Measurements from ENCODE around the gene ADARB2. TPM values are rescaled to one million over a fixed set of nuclear protein-coding genes. Genes with fewer than 3 reads are reported as not detected.

Gene ADARB2
- total RNA-seq, 2 donors from 2014 or later = 0.27 TPM; not detected in 1

- ATAC-seq (no peak), DNase-seq (no peak)
- intact Hi-C loops (cut with DNase I) = no loop called here
Observed at GRCh38 chr10:1667392-1667791, 69.9 kb downstream of the ADARB2 start.

DNA sequence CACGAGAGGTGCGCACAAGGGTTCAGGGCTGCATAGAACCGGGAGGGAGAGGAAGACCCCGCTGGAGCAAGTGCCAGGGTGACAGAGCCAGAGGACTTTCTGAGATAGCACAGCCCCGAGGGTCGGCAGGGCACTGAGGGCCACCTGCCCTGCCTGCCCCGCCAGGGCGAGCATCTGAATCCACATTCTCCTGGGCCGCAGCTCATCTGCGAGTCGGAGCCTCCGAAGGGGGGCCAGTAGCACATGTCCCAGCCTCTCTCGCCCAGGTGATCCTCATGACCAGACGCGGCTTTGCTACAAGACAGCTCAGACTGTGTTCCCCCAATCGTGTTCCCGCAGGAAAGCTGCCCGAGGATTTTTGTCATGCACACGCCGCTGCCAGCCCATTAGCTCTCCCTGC, 71.2 kb downstream of the ADARB2 start:
- ATAC-seq (no peak), DNase-seq (no peak)
- intact Hi-C loops (cut with DNase I) = no loop called here

GRCh38 chr10:1665681-1666080, 71.6 kb downstream of the ADARB2 start:
- intact Hi-C loops (cut with DNase I) = no loop called here
- DNase-seq = no peak
- ATAC-seq = no peak

GRCh38 chr10:1665021-1665661, 72.2 kb downstream of the ADARB2 start:
- DNase-seq (no peak), ATAC-seq (no peak)
- intact Hi-C loops (cut with DNase I) = no loop called here

DNA sequence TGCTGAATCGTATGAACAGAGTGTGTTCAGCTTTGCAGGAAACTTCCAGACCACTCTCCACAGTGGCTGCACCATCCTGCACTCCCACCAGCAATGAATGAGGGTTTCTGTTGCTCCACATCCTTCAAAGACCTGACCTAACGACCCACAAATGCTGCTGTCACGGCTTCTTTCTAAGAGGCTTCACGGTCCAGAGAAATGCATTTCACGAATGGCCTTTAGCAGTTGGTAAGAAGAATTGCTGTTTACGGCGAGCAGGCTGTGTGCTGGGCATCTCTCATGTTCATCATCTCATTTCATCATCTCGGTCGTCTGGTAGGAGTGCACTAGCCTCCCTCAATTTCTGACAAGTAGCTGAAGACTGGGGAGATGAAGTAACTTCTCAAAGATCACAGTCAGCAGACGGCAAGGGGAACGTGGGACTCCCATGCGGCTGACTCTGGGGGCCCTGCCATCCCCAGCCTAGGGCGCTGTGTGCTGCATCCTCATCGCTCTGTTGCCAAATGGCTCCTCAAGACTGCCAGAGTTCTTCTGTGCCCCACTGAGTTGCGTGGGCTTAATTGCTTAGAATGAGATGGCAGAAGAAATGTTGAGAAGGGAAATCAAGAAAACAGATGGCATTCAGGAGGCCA, 72.9 kb downstream of the ADARB2 start:
- intact Hi-C loops (cut with DNase I) = no loop called here
- DNase-seq (no peak), ATAC-seq (no peak)

- DNase-seq (no peak), ATAC-seq (no peak)
- intact Hi-C loops (cut with DNase I) = no loop called here
Observed at GRCh38 chr10:1663226-1663625, 74.1 kb downstream of the ADARB2 start.

- ATAC-seq = no peak
- DNase-seq = no peak
- intact Hi-C loops (cut with DNase I) = no loop called here
Observed at GRCh38 chr10:1662438-1663025, 74.8 kb downstream of the ADARB2 start.

DNA sequence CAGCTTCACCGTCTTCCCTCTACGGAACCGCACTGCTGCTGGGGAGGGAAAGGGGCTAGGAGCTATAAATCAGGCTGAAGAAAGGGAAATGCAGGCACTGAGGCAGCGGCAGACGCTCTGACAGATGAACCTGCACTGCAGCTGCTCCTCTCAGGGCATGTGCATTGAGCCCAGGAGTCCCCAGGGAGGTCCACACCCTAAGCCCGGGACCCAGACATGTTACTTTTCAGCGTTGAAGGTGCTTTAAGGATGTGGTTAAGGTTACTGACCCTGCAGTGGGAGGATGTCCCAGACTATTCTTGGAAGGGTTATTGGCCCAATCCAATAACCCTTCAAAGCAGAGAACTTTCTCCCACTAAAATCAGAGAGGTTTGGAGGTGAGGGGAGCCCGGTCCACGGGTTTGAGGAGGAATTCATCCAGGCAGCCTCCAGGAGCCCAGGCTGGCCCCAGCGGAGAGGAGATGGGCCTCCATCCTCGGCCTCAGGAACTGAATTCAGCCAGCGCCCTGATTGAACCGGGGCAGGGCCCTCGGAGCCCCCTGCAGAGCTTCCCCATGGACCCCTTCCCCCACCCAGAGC, 75.4 kb downstream of the ADARB2 start:
- no peak for ATAC-seq
- DNase-seq = no peak
- intact Hi-C loops (cut with DNase I) = no loop called here

DNA sequence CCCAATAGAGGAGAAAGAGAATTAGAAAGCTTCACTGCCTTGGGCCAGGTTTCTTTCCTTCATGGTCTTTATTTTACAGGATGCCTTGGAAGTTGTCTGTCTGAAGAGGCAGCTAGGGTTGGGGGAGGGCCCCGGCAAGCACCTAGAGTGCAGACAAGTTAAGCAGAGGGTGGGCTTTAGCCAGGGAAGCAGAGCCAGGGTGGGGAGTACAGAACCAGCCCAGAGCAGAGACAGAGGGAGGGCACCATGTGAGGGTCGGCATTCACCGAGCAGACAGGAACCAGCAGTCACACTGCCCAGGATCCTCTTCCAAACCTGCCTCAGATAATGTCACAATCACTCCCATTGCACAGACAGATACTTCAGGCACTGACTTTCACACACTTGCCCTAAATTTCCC, 75.9 kb downstream of the ADARB2 start:
- intact Hi-C loops (cut with DNase I) = no loop called here
- DNase-seq = no peak

DNA sequence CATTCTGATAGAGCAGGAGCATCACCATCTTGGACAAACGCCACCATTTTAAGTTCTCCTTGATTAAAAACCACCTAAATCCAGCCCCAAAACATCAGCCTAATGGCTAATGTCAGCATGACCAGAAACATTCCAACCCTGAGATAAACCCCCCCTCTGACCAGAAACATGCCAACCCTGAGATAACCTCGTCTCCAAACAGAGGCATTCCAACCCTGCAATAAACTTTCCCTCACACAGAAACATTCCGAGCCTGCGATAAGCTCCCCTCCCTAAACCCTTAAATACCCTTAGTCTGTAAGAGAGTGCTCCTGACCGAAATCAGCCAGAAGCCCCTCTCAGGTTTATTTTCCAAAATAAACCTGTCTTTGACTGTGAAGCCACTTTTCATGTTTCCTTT, 76.5 kb downstream of the ADARB2 start:
- intact Hi-C loops (cut with DNase I) = no loop called here
- no peak for DNase-seq

More for the DNA sequence above, 75.9 kb downstream of the ADARB2 start:
- ATAC-seq = no peak

GRCh38 chr10:1660386-1660785, 76.9 kb downstream of the ADARB2 start:
- DNase-seq (no peak), ATAC-seq (no peak)
- intact Hi-C loops (cut with DNase I) = no loop called here

More for the DNA sequence above, 76.5 kb downstream of the ADARB2 start:
- ATAC-seq = no peak

DNA sequence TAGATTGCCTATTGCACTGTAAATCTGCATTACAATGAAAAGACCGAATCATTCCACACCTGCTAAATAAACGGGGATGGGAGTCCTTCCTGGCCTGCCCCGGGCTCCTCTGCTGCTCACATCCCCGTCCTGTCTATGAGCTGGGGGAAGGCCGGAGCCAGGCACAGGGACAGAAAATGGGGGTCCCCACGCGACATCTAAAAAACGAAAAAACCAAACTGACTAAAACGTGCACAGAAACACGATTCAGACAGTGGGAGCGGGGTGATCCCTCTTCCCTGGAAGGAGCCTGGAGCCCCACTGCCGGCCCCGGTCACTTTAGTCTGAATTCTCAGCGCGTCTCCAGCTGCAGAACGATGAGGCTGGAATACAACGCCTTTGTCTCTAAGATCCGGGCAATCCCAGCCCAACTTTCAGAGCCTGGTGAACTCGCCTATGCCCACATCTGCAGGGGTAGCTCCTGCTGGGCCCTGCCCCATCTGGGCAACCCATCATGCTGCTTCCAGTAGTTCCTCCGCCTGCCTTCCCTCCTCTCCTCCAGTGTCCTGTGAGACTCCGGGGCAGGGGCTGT, 78.0 kb downstream of the ADARB2 start:
- intact Hi-C loops (cut with DNase I) = no loop called here
- ATAC-seq = no peak
- no peak for DNase-seq

- ATAC-seq (no peak), DNase-seq (no peak)
- intact Hi-C loops (cut with DNase I) = no loop called here
Observed at GRCh38 chr10:1658658-1659057, 78.7 kb downstream of the ADARB2 start.

GRCh38 chr10:1657479-1657878, 79.8 kb downstream of the ADARB2 start:
- no peak for DNase-seq
- ATAC-seq = no peak
- intact Hi-C loops (cut with DNase I) = no loop called here

DNA sequence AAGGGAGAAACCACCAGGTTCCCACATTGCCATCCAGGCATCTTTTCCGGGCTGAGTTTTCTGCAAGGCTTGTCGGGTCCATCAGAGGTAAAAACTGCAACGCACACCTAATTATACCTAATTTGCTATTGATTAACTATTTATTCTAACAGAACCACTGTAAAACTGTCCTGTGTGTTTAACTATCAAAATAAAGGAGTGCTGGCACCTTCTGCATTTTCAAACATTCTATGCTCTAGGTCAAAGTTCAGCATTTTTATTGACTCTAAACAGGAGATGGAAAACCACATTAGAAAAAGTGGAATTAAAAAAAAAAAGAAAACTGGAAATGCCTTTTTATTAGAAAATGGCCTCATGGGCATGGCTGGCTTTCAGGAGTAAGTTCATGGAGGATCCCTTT, 82.0 kb downstream of the ADARB2 start:
- no peak for ATAC-seq
- intact Hi-C loops (cut with DNase I) = no loop called here
- DNase-seq = no peak

DNA sequence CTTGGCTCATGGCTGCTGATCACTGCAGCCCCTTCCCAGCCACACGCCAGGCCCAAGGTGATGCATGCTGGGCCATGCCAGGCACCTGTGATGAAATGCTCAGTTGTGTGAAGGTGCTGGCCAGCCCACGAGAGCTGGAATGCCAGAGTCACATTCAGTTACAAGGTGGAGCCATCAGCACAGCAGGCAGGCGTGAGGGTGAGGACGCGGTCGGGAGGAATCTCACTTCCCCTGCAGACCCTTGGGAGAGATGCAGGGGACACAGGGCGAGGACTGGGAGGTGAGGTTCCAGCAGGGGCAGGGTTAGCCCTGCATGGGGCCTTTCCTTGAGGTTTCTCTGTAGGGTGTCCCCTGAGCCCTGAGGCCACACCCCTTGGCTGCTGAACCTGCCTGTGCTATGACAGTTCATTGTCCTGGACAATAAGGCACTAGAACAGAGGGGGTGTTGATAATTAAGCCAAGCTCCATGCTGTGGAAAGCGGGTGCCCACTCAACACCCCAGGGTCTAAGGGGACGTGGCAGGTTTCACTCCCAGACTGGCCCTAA, 82.4 kb downstream of the ADARB2 start:
- intact Hi-C loops (cut with DNase I) = no loop called here
- no peak for DNase-seq
- ATAC-seq = no peak

GRCh38 chr10:1654247-1654646, 83.1 kb downstream of the ADARB2 start:
- DNase-seq (no peak), ATAC-seq (no peak)
- intact Hi-C loops (cut with DNase I) = no loop called here

- DNase-seq = no peak
- no peak for ATAC-seq
- intact Hi-C loops (cut with DNase I) = no loop called here
Observed at GRCh38 chr10:1653321-1653720, 84.0 kb downstream of the ADARB2 start.

- intact Hi-C loops (cut with DNase I) = no loop called here
- ATAC-seq = no peak
- no peak for DNase-seq
Observed at GRCh38 chr10:1652151-1652550, 85.2 kb downstream of the ADARB2 start.

Measured in left cardiac atrium (tissue), 4 donors.